Measurements from ENCODE around the gene NSMCE1.

- TF ChIP-seq, protein P1, sequence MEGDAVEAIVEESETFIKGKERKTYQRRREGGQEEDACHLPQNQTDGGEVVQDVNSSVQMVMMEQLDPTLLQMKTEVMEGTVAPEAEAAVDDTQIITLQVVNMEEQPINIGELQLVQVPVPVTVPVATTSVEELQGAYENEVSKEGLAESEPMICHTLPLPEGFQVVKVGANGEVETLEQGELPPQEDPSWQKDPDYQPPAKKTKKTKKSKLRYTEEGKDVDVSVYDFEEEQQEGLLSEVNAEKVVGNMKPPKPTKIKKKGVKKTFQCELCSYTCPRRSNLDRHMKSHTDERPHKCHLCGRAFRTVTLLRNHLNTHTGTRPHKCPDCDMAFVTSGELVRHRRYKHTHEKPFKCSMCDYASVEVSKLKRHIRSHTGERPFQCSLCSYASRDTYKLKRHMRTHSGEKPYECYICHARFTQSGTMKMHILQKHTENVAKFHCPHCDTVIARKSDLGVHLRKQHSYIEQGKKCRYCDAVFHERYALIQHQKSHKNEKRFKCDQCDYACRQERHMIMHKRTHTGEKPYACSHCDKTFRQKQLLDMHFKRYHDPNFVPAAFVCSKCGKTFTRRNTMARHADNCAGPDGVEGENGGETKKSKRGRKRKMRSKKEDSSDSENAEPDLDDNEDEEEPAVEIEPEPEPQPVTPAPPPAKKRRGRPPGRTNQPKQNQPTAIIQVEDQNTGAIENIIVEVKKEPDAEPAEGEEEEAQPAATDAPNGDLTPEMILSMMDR (IDR thresholded peaks at IDR 0.05) = no peak
- TF ChIP-seq POLR2A (IDR thresholded peaks at IDR 0.05) = no peak
Measured at GRCh38 chr16:27233731-27234130, 34.8 kb downstream of the NSMCE1 start.
